Neural progenitor cell (in vitro differentiated cells): ENCODE results near the gene CRIP1.

Experiments
- EZH2 ChIP-seq: fragments of 200-600 bp; sonication (generic); IDR thresholded peaks from 2 replicates; pipeline ENCODE4 v1.6.1; 2017; ENCODE audit warnings: antibody characterized with exemption, mild to moderate bottlenecking, moderate library complexity
- EZH2phosphoT487 ChIP-seq: fragments of 200-600 bp; sonication (generic); IDR thresholded peaks from 2 replicates; pipeline ENCODE4 v1.6.1; 2017; ENCODE audit warnings: antibody characterized with exemption
- TF ChIP-seq, protein P1 (sequence below): fragments of 200-600 bp; sonication (generic); IDR thresholded peaks from 2 replicates; pipeline ENCODE4 v1.5.1; 2017; ENCODE audit warnings: antibody characterized with exemption, mild to moderate bottlenecking

DNA sequence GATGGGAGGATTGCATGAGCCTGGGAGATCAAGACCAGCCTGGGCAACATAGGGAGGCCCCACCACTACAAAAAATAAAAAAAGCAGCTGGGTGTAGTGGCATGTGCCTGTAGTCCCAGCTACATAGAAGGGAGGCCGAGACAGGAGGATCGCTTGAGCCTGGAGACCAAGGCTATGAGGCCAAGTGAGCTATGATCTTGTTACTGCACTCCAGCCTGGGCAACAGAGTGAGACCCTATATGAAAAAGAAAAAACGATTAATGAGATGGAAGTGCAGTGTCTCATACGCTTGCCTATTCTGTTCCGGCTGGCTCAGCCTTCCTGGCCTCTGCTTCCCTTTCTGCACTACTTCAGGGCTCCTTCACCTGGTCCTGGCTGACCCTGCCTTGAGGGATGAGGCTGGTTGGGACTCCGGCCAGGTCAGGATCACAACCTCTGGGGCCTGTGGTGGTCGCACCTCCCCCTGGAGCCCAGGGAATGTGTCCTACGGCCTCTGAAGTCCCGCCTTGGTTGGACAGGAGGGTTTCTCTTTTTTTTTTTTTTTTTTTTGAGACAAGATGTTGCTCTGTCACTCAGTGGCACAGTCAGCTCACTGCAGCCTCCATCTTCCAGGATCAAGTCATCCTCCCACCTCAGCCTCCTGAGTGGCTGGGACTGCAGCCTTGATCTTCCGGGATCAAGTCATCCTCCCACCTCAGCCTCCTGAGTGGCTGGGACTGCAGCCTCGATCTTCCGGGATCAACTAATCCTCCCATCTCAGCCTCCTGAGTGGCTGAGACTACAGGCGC lies 15.0 kb downstream of the CRIP1 start:
- TF ChIP-seq, protein P1, sequence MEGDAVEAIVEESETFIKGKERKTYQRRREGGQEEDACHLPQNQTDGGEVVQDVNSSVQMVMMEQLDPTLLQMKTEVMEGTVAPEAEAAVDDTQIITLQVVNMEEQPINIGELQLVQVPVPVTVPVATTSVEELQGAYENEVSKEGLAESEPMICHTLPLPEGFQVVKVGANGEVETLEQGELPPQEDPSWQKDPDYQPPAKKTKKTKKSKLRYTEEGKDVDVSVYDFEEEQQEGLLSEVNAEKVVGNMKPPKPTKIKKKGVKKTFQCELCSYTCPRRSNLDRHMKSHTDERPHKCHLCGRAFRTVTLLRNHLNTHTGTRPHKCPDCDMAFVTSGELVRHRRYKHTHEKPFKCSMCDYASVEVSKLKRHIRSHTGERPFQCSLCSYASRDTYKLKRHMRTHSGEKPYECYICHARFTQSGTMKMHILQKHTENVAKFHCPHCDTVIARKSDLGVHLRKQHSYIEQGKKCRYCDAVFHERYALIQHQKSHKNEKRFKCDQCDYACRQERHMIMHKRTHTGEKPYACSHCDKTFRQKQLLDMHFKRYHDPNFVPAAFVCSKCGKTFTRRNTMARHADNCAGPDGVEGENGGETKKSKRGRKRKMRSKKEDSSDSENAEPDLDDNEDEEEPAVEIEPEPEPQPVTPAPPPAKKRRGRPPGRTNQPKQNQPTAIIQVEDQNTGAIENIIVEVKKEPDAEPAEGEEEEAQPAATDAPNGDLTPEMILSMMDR: no peak
- TF ChIP-seq EZH2 (no peak), EZH2phosphoT487 (no peak)
